TTC549 (cell line): ENCODE data around the gene TAF11.
"Not testable (repeated sequence)": the region's sequence is repeated elsewhere in the genome, so short reads cannot be mapped to it uniquely, and the experiment has no call there.

Source experiments
- FAIRE-seq: peaks from 2 replicates; lab custom pipeline; 2012; peaks lifted over from hg19 to GRCh38; lab: Jason Lieb, UNC

The TAF11 gene

DNA sequence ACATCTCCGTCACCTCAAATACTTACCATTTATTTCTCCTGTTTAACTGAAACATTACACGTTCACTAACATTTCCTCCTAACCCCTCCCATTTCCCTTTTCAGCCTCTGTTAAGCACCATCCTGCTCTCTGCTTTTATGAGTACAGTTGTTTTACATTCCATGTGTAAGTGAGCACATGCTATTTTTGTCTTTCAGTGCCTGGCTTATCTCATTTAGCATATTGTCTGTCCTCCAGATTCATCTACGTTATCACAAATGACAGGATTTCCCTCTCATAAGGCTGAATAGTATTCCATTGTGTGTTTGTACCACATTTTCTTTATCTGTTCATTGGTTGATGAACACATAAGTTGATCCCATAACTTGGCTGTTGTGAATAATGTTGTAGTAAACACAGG is 22.7 kb downstream of the TAF11 start:
- FAIRE-seq, result no peak

DNA sequence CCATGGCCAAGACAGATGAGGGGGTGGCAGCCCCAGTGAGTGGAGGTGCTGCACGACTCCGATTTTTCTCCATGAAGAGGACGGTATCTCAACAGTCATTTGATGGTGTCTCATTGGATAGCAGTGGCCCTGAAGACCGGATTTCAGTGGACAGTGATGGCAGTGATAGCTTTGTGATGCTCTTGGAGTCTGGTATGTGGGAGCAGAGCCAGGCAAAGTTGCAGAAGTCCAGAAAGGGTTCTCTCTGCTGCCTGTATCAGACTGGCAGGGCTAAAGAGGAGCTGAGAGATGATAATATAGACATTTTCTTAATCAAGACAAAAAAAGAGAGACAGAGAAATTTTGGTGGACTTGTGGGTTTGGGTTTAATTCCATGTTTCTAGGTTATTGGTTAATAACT is 23.8 kb downstream of the TAF11 start:
- no peak for FAIRE-seq

DNA sequence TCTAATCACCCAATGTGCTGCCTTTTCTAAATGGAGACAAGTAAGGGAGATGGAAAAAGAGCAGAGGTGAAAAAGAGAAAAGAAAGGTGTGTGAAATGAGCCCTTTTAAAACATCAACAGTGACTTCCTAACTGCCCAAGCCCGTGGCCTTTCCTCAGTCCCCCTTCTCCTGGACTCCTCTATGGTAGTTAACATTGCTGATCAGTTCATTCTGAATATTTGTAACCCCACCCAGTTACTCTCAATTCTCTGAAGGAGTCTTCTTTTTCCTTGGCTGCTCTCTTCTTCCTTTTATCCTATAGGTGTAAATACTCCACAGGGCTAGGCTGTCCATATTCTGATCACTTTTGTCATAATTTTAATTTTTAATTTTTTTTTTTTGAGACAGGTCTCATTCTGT is 27.1 kb downstream of the TAF11 start:
- FAIRE-seq, result no peak

DNA sequence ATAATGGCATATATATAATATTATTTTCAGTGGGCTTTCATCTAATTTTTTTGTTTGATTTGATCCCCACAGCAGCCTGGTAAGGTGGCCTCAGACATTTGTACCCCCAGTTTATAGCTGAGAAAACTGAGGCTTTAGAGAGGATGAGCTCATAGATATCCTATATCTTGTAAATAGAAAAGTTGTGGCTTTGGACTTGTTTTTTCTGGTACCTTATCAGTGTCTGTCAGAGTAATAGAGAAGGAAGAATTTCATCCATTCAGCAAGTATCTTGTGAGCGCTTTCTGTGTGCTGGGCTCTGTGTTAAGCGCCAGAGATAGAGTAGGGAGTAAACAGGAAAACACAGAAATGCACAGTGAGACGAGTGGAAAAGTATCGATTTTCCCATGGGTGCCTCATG is 27.9 kb downstream of the TAF11 start:
- no peak for FAIRE-seq

DNA sequence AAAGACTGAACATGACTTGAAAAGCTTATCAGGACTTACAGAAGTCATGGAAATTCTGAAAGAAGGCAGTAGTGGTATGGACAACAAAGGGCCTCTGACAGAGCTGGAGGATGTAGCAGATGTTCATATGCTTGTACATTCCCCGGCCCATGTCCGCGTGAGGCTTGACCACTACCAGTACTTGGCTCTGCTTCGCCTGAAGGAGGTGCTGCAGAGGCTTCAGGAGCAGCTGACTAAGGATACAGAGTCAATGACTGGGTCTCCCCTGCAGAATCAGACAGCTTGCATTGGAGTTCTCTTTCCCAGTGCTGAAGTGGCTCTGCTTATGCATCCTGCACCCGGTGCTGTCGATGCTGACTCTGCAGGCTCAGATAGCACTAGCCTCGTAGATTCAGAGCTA is 29.2 kb downstream of the TAF11 start:
- no peak for FAIRE-seq

DNA sequence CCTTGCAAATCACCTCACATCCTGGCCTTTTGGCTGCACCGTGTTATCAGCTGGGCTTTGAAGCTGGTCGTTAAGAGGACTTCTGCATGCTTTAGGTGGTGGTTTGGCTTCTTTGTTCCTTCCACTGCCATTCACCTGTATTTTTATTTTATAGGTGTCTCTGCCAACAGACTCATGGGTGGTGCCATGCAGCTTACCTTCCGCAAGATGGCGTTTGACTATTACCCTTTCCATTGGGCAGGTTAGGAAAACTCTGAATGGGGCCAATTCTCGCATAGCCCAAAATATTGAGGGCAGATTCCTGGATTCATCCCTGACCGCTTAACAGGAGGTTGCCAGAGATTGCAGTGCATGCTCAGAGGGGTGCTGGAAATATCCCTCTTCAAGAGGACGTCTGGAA is 32.4 kb downstream of the TAF11 start:
- FAIRE-seq, result no peak

DNA sequence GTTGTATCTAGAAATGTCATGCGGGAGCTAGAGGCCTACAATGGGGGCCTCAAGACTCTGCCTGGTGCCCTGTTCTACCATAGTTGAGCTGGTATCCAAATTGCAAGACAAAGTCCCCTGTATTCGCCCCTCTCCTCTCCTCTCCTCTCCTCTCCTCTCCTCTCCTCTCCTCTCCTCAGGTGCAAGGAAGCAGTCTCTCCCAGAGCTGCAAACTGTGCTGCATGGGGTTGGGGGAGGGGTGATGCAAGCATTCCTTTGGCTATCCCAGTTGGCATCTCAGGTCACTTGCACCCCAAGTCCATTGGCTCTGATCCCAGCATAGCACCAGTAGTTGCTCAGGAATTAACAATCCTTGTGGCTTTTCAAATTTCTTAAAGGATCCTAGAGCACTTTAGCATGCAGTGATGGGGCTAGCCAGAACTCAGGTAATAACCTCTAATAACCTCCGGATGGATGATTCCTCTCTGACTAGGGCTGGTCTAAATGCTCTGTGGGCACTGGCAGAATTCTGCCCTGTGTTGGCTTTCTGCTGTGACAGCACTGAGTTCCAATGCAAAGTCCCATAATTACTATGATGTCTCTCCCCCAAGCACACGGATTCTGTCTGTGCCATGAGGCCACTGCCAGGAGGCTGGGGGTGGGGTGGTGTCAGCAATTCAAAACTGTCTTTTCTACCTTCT is 35.3 kb downstream of the TAF11 start:
- FAIRE-seq, result no peak

DNA sequence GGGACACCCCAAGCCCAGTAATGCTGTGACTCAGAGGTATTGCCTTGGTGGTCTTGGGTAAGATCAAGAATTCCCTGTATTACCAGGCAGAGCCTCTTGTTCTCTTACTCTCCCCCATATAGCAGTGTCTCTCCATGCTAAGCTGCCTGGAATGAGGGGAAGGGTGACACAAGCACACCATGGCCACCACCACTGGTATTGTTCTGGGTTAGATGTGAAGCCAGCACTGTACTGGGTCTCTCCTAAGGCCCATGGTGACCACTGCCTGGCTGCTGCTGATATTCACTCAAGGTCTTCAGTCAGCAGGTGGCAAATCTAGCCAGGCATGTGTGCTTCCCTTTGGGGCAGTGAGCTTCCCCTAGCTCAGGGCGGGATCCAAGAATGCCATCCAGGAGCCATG is 36.5 kb downstream of the TAF11 start:
- FAIRE-seq, result no peak

DNA sequence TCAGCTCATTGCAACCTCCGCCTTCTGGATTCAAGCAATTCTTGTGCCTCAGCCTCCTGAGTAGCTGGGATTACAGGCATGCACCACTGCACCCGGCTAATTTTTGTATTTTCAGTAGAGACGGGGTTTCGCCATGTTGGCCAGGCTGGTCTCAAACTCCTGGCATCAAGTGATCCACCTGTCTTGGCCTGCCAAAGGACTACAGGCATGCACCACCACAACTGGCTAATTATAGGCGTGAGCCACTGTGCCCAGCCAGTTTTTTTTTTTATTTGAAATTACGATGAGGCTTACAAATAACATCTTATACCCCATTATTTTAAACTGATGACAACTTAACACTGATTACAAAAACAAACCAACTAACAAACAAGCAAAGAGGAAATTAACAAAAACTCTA is 38.8 kb downstream of the TAF11 start:
- not testable (repeated sequence) for FAIRE-seq

DNA sequence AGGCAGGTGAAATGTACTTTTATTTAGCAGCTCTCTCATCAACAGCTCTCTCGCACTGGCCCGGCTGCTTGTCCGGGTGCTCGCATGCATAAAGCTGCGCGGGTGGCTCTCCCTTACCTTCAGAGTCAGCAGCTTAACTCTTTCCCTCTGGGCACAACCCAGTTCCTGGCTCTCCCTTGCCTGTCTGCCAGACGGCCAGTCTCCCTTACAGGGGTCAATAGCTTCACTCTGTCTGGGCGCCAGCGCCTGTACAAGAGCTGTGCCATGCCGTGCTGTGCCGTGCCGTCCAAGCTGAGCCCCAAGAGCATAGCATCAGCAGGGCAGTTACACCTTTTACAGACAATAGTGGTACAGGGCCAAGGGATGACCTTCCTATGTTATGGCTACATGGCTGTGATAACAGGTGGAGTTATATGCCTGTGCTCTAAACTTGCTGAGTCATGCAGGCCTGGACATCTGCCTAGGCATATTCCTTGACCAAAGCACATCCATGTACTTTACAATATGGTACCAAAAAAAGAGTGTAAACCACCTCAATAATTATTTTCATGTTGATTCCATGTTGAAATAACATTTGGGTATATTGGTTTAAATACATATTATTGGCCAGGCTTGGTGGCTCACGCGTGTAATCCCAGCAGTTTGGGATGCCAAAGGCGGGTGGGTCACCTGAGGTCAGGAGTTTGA is 48.0 kb downstream of the TAF11 start:
- no peak for FAIRE-seq

DNA sequence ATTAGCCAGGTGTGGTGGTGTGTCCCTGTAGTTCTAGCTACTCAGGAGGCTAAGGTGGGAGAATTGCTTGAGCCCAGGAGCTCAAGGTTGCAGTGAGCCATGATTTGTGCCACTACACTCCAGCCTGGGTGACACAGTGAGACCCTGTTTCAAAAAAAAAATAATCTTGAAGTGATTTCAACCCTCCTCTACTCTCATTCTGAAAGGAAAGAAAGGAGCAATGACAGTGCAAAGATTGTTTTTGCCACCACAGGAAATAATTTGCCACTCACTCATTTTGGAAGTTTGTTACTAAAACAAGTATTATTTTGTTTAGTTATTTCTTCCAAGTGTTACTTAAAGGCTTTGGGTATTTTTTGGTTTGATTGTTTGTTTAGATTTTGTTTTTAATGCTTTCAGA is 50.3 kb downstream of the TAF11 start:
- FAIRE-seq, result no peak

DNA sequence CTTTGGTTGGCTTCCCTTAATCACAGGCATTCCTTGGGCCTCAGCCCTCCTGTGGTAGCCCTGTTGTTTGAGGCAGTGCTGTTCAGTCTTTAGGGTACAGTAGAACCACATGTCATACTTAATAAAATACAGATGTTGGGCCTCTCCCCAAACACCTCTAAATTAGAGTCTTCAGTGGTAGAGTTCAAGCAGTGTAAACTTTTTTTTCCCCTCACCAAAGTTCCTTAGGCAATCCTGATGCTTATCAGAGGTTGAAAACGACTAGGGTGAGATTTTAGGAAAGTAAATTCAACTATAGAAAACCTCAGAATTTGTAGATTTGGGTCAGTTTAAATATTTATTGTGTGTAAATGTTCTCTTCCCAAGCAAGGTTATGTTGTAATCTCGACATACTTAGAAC is 51.4 kb downstream of the TAF11 start:
- FAIRE-seq, result no peak

DNA sequence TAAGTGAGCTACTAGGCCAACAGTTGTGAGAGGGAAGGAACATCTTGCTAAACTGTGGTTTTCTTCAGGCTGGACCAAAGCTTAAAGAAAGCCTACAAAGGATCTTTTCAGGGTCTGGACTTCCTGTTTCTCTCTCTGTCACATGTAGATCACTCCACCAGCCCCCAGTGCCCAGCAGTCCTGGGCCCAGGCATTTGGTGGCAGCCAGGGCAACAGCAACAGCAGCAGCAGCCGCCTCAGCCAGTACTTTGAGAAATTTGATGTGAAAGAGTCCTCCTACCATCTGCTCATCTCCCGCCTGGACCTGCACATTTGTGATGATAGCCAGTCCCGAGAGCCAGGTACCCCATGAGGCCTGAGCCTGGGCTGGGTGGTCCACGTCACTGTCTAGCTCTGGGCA is 51.8 kb downstream of the TAF11 start:
- no peak for FAIRE-seq

DNA sequence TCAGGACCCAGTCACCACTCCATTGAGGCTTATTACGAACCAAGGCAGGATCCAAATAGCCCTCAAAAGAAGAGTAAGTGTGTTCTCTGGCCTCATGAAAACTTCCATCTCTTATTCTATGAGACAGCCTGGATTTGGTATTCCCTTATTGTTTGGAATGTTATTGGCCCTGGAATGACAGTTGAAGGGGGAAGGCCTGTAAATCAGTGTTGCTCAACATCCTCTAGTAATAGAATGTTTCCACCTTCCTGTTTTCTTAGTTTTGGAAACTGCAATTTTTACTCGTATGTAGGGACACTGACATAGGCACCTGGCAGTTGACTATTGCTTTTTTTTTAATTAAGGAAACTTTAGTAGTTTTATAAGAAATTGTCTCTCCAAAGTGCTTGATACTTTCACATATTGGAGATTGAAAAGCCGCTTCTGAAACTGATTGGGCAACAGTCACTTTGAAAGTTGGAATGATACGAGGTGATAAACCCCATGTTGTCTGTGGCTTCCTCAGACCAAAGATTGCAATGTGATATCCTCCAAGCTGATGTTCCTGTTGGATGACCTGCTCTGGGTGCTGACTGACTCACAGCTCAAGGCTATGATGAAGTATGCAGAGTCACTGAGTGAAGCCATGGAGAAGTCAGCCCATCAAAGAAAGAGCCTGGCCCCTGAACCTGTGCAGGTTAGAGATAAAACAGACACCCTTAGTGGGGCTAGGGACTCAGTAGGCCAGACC is 52.9 kb downstream of the TAF11 start:
- FAIRE-seq, result no peak

DNA sequence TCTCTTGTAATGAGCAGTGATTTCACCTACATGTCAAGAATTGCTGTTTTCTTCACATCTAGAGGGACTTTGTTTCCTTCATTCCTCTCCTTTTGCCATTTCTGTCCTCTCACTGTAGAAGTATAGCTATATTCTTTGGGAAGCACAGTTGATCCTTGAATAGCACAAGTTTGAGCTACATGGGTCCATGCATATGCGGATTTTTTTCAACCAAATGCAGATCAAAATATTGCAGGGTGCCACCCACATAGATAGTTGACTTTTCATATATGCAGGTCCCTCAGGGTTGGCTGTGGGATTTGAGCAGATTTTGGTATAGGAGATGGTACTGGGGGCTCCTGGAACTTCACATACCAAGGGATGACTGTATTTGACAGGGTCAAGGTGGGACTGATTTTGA is 54.9 kb downstream of the TAF11 start:
- no peak for FAIRE-seq

DNA sequence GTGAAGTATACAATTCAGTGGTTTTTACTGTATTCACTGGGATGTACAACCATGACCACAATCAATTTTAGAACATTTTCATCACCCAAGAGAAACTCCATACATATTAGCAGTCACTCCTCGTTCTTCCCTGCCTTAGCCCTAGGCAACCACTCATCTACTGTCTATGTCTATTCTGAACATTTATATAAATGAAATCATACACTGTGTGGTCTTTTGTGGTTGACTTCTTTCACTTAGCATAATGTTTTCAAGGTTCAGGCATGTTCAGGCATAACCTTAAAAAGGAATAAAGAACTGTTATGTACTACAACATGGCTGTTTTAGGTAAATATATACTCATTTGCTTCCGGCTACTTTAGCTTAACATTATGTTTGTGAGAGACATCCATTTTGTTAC is 58.7 kb downstream of the TAF11 start:
- FAIRE-seq, result no peak
